ENCODE results near the gene FAM83B.
"Not testable (repeated sequence)": the region's sequence is repeated elsewhere in the genome, so short reads cannot be mapped to it uniquely, and the experiment has no call there.

The FAM83B gene

DNA sequence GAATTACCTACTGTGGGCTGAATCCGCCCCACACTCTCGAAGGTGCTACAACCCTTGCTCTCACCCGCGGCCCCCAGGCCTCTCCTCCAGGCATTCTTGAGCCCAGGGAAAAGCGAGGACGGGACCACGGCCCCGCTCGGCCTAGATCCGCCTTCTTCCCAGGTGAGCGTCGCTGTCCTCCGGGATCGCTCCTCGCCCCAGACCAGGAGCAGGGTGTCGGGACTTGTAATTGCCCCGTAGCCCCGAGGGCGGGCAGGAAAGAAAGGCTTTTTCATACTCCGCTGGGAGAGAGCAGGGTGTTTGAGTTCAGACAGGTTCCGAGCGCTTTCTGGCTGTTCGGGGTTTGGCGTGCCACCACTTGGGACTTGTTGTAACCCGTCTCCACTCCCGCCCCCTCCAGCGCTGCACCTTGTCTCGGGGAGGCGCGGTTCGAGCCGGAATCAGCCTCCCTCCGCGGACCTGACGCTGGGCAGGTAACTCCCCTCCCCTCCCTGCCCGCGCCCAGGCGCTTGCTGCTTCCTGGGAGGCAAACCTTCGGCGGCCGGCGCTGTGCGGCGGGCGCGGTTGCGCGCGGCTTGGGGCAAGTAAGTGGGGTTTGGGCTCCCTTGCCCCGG lies at the start of gene FAM83B:
Gene FAM83B, plus strand, starts transcription at position 529 of the 614 bp plus-strand sequence. CDS start 23,476 bp downstream, outside the sequence.
- DNase-seq (ENCODE audit: low read depth): no peak

GRCh38 chr6:54796918-54797317 lies 49.7 kb upstream of the FAM83B start:
- not testable (repeated sequence) for DNase-seq (ENCODE audit: low read depth)

DNA sequence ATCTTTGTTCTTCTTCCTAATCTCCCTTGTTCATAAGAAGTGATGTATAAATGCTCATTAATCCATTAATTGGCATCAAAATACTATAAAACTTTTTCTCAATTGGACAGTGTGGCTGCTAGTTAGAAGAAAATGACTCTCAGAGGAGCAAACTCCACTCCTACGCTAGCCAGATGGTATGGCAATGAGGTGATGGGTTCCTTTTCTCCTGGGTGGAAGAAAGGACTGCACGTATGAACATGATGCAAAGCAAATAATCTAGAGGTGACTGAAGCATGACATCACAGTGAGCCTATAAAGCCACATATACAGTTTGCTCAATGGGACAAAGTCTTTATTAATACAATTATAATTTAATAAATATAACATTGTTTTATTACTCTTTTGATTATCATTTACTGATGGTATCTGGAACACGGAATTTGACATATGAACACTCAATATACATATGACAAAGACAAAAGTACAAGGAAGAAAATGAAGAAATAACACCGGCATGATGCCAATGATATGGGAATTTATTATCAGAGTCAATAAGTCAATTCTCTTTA lies 46.4 kb upstream of the FAM83B start:
- no peak for DNase-seq (ENCODE audit: low read depth)

DNA sequence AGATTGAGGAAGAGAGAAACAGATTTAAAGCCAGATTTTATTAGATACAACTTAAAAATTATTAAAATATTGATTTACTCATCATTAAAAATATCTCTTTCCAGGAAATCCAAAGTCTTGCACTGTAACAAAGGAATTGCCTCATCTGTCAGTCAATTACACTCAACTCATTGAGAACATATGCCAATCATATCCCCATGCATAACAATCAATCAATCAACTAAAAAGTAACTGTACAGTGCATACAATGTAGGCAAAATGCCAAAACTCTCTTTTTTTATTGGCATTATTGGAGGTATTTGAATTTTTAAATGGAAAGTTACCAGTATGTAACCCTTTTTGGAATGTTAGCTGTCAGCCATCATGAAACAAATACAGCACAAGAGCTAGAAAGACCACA lies 45.3 kb upstream of the FAM83B start:
- no peak for DNase-seq (ENCODE audit: low read depth)

DNA sequence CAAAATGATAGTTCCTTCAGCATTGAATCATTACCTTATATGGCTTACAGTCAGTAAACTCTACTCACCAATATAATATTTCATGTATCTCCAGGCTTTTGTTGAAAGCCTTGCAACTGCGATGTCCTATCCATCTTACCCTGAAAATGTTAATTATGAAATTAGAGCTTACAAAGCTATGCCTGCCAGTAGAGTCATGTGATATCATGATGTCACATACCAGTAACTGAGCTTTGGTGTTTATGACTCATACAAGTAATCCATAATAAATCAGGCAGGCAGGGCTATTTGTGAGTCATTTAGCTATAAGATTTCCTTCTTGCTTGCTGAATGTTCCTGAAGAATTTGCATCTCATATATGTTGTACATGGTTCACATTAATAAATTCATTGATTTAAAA lies 44.9 kb upstream of the FAM83B start:
- DNase-seq (ENCODE audit: low read depth): no peak

DNA sequence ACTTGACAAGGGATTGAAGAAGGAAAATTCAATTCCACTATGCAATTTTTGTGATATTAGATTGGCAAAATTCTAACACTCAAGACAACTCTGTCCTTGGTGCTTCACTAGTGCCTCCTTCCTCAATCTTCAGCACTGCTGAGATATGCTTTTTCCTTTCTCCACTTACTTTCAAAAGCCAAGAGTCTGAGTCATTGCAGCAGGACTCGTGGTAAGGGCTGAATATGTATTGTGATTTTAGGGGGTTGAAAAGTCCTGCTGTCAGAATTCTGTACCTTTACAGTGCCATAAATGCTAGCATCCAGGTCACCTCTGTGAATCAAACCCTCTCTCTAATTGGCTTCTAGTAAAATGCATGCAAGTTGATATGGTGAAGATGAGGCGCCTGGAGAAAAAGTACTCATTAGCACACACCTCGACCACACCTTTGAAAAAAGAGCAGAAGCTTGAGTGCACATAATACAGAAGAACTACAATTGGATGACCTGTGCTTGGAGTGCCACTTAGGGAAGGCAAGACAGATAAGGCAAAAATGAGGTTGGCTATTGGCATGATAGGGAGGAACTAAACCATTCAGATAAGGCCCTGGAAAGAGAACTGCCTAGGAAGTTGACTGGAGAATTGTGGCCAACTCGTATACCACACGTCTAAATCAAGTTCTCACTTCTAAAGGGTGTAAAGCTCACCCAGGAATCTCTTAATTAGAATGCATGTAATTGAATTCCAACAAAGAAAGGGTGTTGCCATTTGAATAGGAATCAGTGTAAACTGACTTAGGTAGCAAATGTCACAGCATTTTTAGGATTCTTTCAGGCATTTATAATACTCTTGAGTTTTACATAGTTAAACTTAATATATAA lies 43.6 kb upstream of the FAM83B start:
- no peak for DNase-seq (ENCODE audit: low read depth)

GRCh38 chr6:54805077-54805476 lies 41.5 kb upstream of the FAM83B start:
- no peak for DNase-seq (ENCODE audit: low read depth)

DNA sequence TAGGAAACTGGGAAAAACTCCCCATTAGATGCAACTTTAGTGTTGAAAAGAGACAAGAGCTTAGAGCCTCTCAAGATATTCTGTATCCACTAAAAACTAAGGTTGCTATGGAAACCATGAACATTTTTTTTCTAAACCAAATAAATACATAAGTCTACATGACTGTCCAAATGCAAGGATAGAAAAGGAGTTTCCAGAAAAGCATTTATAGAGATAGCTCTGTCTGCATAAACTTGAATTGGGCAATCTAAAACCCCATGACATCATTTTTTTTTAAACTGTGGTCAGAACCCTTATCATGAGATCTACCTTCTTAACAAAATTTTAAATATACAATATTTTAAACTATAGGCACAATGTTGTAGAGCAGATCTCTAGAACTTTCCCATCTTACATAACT lies 36.4 kb upstream of the FAM83B start:
- no peak for DNase-seq (ENCODE audit: low read depth)

- DNase-seq (ENCODE audit: low read depth): no peak
Observed at GRCh38 chr6:54813892-54814291, 32.7 kb upstream of the FAM83B start.

GRCh38 chr6:54817236-54817635 lies 29.3 kb upstream of the FAM83B start:
- DNase-seq (ENCODE audit: low read depth): no peak

- no peak for DNase-seq (ENCODE audit: low read depth)
Observed at GRCh38 chr6:54817834-54818233, 28.7 kb upstream of the FAM83B start.

- not testable (repeated sequence) for DNase-seq (ENCODE audit: low read depth)
Observed at GRCh38 chr6:54824225-54824624, 22.3 kb upstream of the FAM83B start.

DNA sequence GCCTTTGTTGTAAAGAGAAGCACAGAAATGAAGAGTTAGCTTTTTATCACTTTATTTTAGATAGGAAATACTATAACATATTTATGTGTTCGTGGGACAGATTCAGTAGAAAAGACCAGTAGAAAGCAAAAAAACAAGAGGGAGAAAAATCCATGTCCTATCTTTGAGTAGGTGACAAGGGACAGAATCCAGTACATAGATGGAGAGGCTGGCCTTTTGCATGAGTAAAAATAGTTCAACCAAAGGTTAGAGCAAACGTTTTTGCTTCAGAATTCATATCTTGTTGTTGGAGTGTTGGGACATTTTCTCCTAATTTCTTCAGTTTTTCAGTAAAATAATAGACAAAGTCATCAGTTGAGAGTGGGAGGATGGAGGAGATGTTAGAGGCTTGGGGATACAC lies 19.6 kb upstream of the FAM83B start:
- DNase-seq (ENCODE audit: low read depth): no peak

- no peak for DNase-seq (ENCODE audit: low read depth)
Observed at GRCh38 chr6:54830216-54830615, 16.4 kb upstream of the FAM83B start.

- no peak for DNase-seq (ENCODE audit: low read depth)
Observed at GRCh38 chr6:54835176-54835575, 11.4 kb upstream of the FAM83B start.

- no peak for DNase-seq (ENCODE audit: low read depth)
Observed at GRCh38 chr6:54846857-54847674, 495 bp downstream of the FAM83B start.

- DNase-seq (ENCODE audit: low read depth): no peak
Observed at GRCh38 chr6:54847799-54848597, 1.4 kb downstream of the FAM83B start.

GRCh38 chr6:54850114-54850513 lies 3.5 kb downstream of the FAM83B start:
- DNase-seq (ENCODE audit: low read depth): no peak

GRCh38 chr6:54856129-54856528 lies 9.6 kb downstream of the FAM83B start:
- no peak for DNase-seq (ENCODE audit: low read depth)

- DNase-seq (ENCODE audit: low read depth): no peak
Observed at GRCh38 chr6:54860132-54860531, 13.6 kb downstream of the FAM83B start.

DNA sequence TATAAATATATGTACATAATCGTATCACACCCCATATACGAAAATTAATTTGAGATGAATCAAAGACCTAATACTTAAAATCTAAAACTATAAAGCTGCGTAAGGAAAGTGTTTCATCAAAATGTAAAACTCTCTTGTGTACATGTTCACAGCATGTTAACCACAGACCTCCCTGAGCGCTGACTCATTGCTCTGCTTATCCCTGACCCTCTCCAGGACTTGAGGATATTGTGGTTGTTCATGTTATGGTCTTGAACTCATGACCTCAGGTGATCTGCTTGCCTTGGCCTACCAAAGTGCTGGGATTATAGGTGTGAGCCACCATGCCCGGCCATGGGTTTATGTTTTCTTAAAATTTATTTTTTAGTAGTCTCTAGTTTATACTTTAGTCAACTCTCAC lies 14.2 kb downstream of the FAM83B start:
- DNase-seq (ENCODE audit: low read depth): no peak
